IMR-90 (cell line): ENCODE results near the gene FZD4. TPM values are rescaled to one million over a fixed set of nuclear protein-coding genes. Genes with fewer than 3 reads are reported as not detected.

Source experiments
- ATAC-seq: fragments of 200-7000 bp; cut with Tn5 transposase; 2 replicates; pipeline ENCODE4 v1.9.1; 2020; ENCODE audit warnings: low read depth, mild to moderate bottlenecking, moderate library complexity
- BruUV-seq: library from RNA; stranded (reverse); fragments of 400-500 nt; replicated peaks from 2 replicates; lab custom pipeline; 2021; lab: Mats Ljungman, UMichigan
- CTCF ChIA-PET: fragments of 300-600 bp; formaldehyde crosslinking; extraction: SDS; loops from one replicate; lab custom pipeline; 2021; ENCODE audit warnings: antibody characterized with exemption; lab: Yijun Ruan, JAX
- POLR2A ChIA-PET: fragments of 300-600 bp; sonication (Branson Sonifier 250); formaldehyde crosslinking; loops from one replicate; lab custom pipeline; 2022; ENCODE audit warnings: antibody characterized with exemption; ENCODE audit not compliant: unreplicated experiment; lab: Charles Lee
- DNase-seq: peaks from one replicate; pipeline ENCODE4 v3.0.0; 2013
- H2AFZ ChIP-seq: replicated peaks from 2 replicates; pipeline ENCODE3; 2013; ENCODE audit warnings: low read length, mild to moderate bottlenecking; ENCODE audit not compliant: poor library complexity
- H2AK5ac ChIP-seq: 2 replicates; pipeline ENCODE4 v1.6.1; 2013; ENCODE audit warnings: low read depth, low read length, inconsistent platforms
- H2AK9ac ChIP-seq: replicated peaks from 2 replicates; pipeline ENCODE3; 2013; ENCODE audit warnings: mild to moderate bottlenecking, low read depth, low read length, moderate library complexity; ENCODE audit not compliant: poor library complexity
- H2BK120ac ChIP-seq: 2 replicates; pipeline ENCODE4 v1.6.1; 2013; ENCODE audit warnings: low read depth, low read length, inconsistent platforms
- H2BK15ac ChIP-seq: 3 replicates; pipeline ENCODE4 v1.6.1; 2013; ENCODE audit warnings: low read depth, low read length, inconsistent platforms
- H2BK20ac ChIP-seq: 2 replicates; pipeline ENCODE4 v1.6.1; 2013; ENCODE audit warnings: low read depth, mild to moderate bottlenecking, inconsistent platforms, low read length, moderate library complexity
- H2BK5ac ChIP-seq: 2 replicates; pipeline ENCODE4 v1.6.1; 2013; ENCODE audit warnings: mild to moderate bottlenecking, low read depth, low read length, inconsistent platforms; ENCODE audit not compliant: poor library complexity, severe bottlenecking
- H3K14ac ChIP-seq: replicated peaks from 2 replicates; pipeline ENCODE4 v1.6.1; 2013; ENCODE audit warnings: low read depth, low read length, inconsistent platforms
- H3K18ac ChIP-seq: 2 replicates; pipeline ENCODE4 v1.6.1; 2013; ENCODE audit warnings: low read depth, low read length, control low read depth
- H3K23ac ChIP-seq: 2 replicates; pipeline ENCODE4 v1.6.1; 2013; ENCODE audit warnings: low read depth, low read length, inconsistent platforms
- H3K27ac ChIP-seq: 2 replicates; pipeline ENCODE4 v1.5.1; 2013; ENCODE audit warnings: mild to moderate bottlenecking, control low read depth, low read length; ENCODE audit not compliant: insufficient read depth
- H3K27me3 ChIP-seq: 2 replicates; pipeline ENCODE4 v1.6.1; 2013; ENCODE audit warnings: low read length; ENCODE audit not compliant: control insufficient read depth, insufficient read depth
- H3K36me3 ChIP-seq: 2 replicates; pipeline ENCODE4 v1.6.1; 2013; ENCODE audit warnings: low read length, mixed read lengths; ENCODE audit not compliant: control insufficient read depth, insufficient read depth
- H3K4ac ChIP-seq: 2 replicates; pipeline ENCODE4 v1.6.1; 2013; ENCODE audit warnings: low read depth, low read length, inconsistent platforms
- H3K4me1 ChIP-seq: 2 replicates; pipeline ENCODE4 v1.6.1; 2013; ENCODE audit warnings: low read length, mixed read lengths; ENCODE audit not compliant: control insufficient read depth, insufficient read depth
- H3K4me2 ChIP-seq: 2 replicates; pipeline ENCODE4 v1.6.1; 2013; ENCODE audit warnings: low read depth, mild to moderate bottlenecking, control low read depth, low read length, moderate library complexity
- H3K4me3 ChIP-seq: 2 replicates; pipeline ENCODE4 v1.5.1; 2013; ENCODE audit warnings: low read depth, mild to moderate bottlenecking, control low read depth, low read length, moderate library complexity; ENCODE audit not compliant: insufficient read depth
- H3K56ac ChIP-seq: 2 replicates; pipeline ENCODE4 v1.6.1; 2013; ENCODE audit warnings: low read length, inconsistent platforms; ENCODE audit not compliant: insufficient read depth; ENCODE audit errors: extremely low read depth
- H3K79me1 ChIP-seq, 2 experiments: 2 replicates each; pipeline ENCODE4 v1.6.1; 2013; ENCODE audit warnings: low read length in 2 of 2, inconsistent platforms in 1 of 2, low read depth in 1 of 2
- H3K9ac ChIP-seq: 2 replicates; pipeline ENCODE4 v1.6.1; 2013; ENCODE audit warnings: low read depth, low read length, control low read depth
- H3K9me1 ChIP-seq: 2 replicates; pipeline ENCODE4 v1.6.1; 2013; ENCODE audit warnings: low read length, inconsistent platforms; ENCODE audit not compliant: insufficient read depth
- H3K9me3 ChIP-seq: 2 replicates; pipeline ENCODE4 v1.6.1; 2013; ENCODE audit warnings: low read length; ENCODE audit not compliant: control insufficient read depth, insufficient read depth
- H4K20me1 ChIP-seq: 2 replicates; pipeline ENCODE4 v1.6.1; 2013; ENCODE audit warnings: low read length, inconsistent platforms; ENCODE audit not compliant: insufficient read depth
- H4K5ac ChIP-seq: 2 replicates; pipeline ENCODE4 v1.6.1; 2013; ENCODE audit warnings: mild to moderate bottlenecking, low read depth, low read length, control low read depth
- H4K8ac ChIP-seq, 2 experiments: 2 replicates each; pipeline ENCODE4 v1.6.1; 2013; ENCODE audit warnings: low read depth in 2 of 2, low read length in 2 of 2, control low read depth in 1 of 2, inconsistent platforms in 1 of 2
- H4K91ac ChIP-seq: 2 replicates; pipeline ENCODE4 v1.6.1; 2013; ENCODE audit warnings: low read depth, low read length, inconsistent platforms; ENCODE audit not compliant: insufficient read depth
- CEBPB ChIP-seq: IDR thresholded peaks from 2 replicates; pipeline ENCODE4 v1.6.1; 2012; ENCODE audit warnings: low read depth, low read length, improper control_type of control experiment
- CHD1 ChIP-seq: IDR thresholded peaks from 2 replicates; pipeline ENCODE4 v1.6.1; 2012; ENCODE audit warnings: low read depth, low read length, improper control_type of control experiment
- FOS ChIP-seq: fragments of 150-350 bp; IDR thresholded peaks from 2 replicates; pipeline ENCODE4 v1.6.1; 2016; ENCODE audit warnings: low read depth, low read length
- MAFK ChIP-seq: IDR thresholded peaks from 2 replicates; pipeline ENCODE4 v1.6.1; 2012; ENCODE audit warnings: low read depth, low read length, improper control_type of control experiment
- MAZ ChIP-seq: IDR thresholded peaks from 2 replicates; pipeline ENCODE4 v1.6.1; 2012; ENCODE audit warnings: low read depth, mild to moderate bottlenecking, low read length, improper control_type of control experiment, moderate library complexity, borderline replicate concordance
- MXI1 ChIP-seq: IDR thresholded peaks from 2 replicates; pipeline ENCODE4 v1.6.1; 2012; ENCODE audit warnings: low read depth, mild to moderate bottlenecking, low read length, moderate library complexity, borderline replicate concordance
- NFE2L2 ChIP-seq: fragments of 150-350 bp; IDR thresholded peaks from 2 replicates; pipeline ENCODE4 v1.6.1; 2016; ENCODE audit warnings: low read depth, mild to moderate bottlenecking, low read length
- POLR2A ChIP-seq: IDR thresholded peaks from 2 replicates; pipeline ENCODE4 v1.6.1; 2012; ENCODE audit warnings: mild to moderate bottlenecking, low read depth, low read length
- RAD21 ChIP-seq: IDR thresholded peaks from 2 replicates; pipeline ENCODE4 v1.6.1; 2012; ENCODE audit warnings: low read length, improper control_type of control experiment
- SMC3 ChIP-seq: fragments of 150-350 bp; IDR thresholded peaks from 2 replicates; pipeline ENCODE4 v1.6.1; 2016; ENCODE audit warnings: low read depth, mild to moderate bottlenecking, antibody characterized with exemption, low read length, moderate library complexity
- WGBS, 2 experiments: methylation state at CpG; one replicate each; pipeline versions ENCODE4 v1.1.5 to v1.1.7; 2013; ENCODE audit warnings: missing lambda C conversion rate in 2 of 2; ENCODE audit not compliant: insufficient read length in 1 of 2; ENCODE audit errors: extremely low coverage in 2 of 2; 5-methylcytosine and 5-hydroxymethylcytosine counted together
- dilution Hi-C: fragments of 300-500 bp; cut with HindIII; formaldehyde crosslinking; loops from one replicate; pipeline ENCODE4 v1.14.3; 2018; ENCODE audit warnings: low sequenced_read_pairs; ENCODE audit not compliant: unreplicated experiment
- in situ Hi-C: fragments of 300-500 bp; cut with MboI; formaldehyde crosslinking; loops from 3 replicates; pipeline ENCODE4 v1.14.3; 2019; ENCODE audit warnings: low sequenced_read_pairs, inconsistent platforms, mixed read lengths
- intact Hi-C: fragments of 100-400 bp; cut with micrococcal nuclease; formaldehyde crosslinking; loops from 2 replicates; pipeline ENCODE4 v1.10.0; 2022
- polyA plus RNA-seq, 3 experiments: library from polyadenylated mRNA; depleted of rRNA; stranded (reverse); fragments of >200 nt; gene quantifications; 2 replicates each; pipeline ENCODE4 v1.2.3, GENCODE V29; 2012; ENCODE audit warnings: low replicate concordance in 1 of 3
- total RNA-seq: library from RNA; depleted of rRNA; stranded (reverse); fragments of >200 nt; gene quantifications from 2 replicates; pipeline ENCODE4 v1.2.3, GENCODE V29; 2012
- TF ChIP-seq, protein P1 (sequence below): fragments of 150-350 bp; IDR thresholded peaks from 2 replicates; pipeline ENCODE4 v1.6.1; 2016; ENCODE audit warnings: low read depth, mild to moderate bottlenecking, low read length, moderate library complexity, borderline replicate concordance
- TF ChIP-seq, protein P2 (sequence below): fragments of 150-350 bp; IDR thresholded peaks from 2 replicates; pipeline ENCODE4 v1.6.1; 2017; ENCODE audit warnings: mild to moderate bottlenecking, antibody characterized with exemption, low read length, low read depth

FZD4 gene
- total and polyA plus RNA-seq, 2 of the 4 experiments (the other 2 are of a cell fraction) = 3.7 to 7.7 TPM

DNA sequence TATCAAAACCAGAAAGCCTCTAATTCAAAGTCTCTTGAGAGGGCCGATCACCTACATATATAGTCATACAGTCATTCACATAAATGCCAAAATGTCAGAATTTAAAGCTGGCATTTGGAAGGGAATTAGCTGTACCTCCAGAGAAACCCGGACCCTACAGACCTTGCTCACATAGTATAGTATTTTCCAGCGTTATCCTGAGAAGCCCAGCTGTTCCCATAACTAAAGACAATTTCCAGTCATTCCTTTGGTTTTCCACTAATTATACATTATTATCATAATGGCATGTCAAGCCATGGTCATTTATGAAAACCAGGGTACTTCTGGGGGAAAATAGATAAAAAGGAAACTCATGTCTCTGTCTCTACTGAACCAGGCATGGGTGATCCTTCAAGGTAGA, 53.6 kb downstream of the FZD4 start:
- in situ Hi-C loops = no loop called here
- no CpG with 5 or more reads among the region's 3 CpGs for WGBS, 2 experiments
- BruUV-seq = no TSS peak

More for the DNA sequence above, 53.6 kb downstream of the FZD4 start:
- no peak overlapping the region for H3K9ac ChIP-seq
- H2BK120ac ChIP-seq = no peak overlapping the region
- H4K20me1 ChIP-seq = no peaks in the 10 kb centered on the region
- no peaks in the 10 kb centered on the region for H3K79me1 ChIP-seq
- no peak overlapping the region for H2AFZ ChIP-seq
- no peak overlapping the region for H3K4ac ChIP-seq
- CTCF ChIA-PET = no interaction called here
- intact Hi-C loops (no loop called here), dilution Hi-C loops (no loop called here)
- H4K91ac ChIP-seq = no peak overlapping the region
- DNase-seq (no peak), ATAC-seq (no peak)
- no peak overlapping the region for H2AK9ac ChIP-seq
- H3K4me1 ChIP-seq = no peaks in the 10 kb centered on the region
- no peak overlapping the region for H3K18ac ChIP-seq
- H2BK20ac ChIP-seq = no peak overlapping the region
- H3K4me3 ChIP-seq = no peak overlapping the region
- H3K23ac ChIP-seq = no peak overlapping the region
- H3K14ac ChIP-seq = no peak overlapping the region
- H2BK15ac ChIP-seq = no peak overlapping the region
- H3K27me3 ChIP-seq = no peaks in the 10 kb centered on the region
- H3K36me3 ChIP-seq = no peaks in the 10 kb centered on the region
- H3K9me3 ChIP-seq = no peaks in the 10 kb centered on the region
- no peak overlapping the region for H4K5ac ChIP-seq
- TF ChIP-seq MXI1 (no peak), RAD21 (no peak), FOS (no peak), MAFK (no peak), MAZ (no peak), CEBPB (no peak), CHD1 (no peak), SMC3 (no peak), NFE2L2 (no peak), POLR2A (no peak)
- TF ChIP-seq, protein P1, sequence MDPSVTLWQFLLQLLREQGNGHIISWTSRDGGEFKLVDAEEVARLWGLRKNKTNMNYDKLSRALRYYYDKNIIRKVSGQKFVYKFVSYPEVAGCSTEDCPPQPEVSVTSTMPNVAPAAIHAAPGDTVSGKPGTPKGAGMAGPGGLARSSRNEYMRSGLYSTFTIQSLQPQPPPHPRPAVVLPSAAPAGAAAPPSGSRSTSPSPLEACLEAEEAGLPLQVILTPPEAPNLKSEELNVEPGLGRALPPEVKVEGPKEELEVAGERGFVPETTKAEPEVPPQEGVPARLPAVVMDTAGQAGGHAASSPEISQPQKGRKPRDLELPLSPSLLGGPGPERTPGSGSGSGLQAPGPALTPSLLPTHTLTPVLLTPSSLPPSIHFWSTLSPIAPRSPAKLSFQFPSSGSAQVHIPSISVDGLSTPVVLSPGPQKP = no peak
- TF ChIP-seq, protein P2, sequence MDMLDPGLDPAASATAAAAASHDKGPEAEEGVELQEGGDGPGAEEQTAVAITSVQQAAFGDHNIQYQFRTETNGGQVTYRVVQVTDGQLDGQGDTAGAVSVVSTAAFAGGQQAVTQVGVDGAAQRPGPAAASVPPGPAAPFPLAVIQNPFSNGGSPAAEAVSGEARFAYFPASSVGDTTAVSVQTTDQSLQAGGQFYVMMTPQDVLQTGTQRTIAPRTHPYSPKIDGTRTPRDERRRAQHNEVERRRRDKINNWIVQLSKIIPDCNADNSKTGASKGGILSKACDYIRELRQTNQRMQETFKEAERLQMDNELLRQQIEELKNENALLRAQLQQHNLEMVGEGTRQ = no peak
- H3K56ac ChIP-seq = no peak overlapping the region
- peaks cover 11% of the 10 kb centered on the region; the same call in 1 of the 2 replicates for H3K9me1 ChIP-seq
- H2AK5ac ChIP-seq = no peak overlapping the region
- no peak overlapping the region for H3K27ac ChIP-seq
- POLR2A ChIA-PET = no interaction called here
- no peak overlapping the region for H2BK5ac ChIP-seq
- H4K8ac ChIP-seq = no peak overlapping the region
- H3K4me2 ChIP-seq = no peak overlapping the region
